NT2/D1 (cell line): ENCODE data around the gene ATP5PD.

Source experiments
- SUZ12 ChIP-seq: IDR thresholded peaks from 2 replicates; pipeline ENCODE4 v1.6.1; 2011; ENCODE audit not compliant: insufficient read length, insufficient read depth; ENCODE audit errors: extremely low read depth
- ZNF274 ChIP-seq: IDR thresholded peaks from 2 replicates; pipeline ENCODE4 v1.6.1; 2011; ENCODE audit warnings: mild to moderate bottlenecking, low read depth, low read length

DNA sequence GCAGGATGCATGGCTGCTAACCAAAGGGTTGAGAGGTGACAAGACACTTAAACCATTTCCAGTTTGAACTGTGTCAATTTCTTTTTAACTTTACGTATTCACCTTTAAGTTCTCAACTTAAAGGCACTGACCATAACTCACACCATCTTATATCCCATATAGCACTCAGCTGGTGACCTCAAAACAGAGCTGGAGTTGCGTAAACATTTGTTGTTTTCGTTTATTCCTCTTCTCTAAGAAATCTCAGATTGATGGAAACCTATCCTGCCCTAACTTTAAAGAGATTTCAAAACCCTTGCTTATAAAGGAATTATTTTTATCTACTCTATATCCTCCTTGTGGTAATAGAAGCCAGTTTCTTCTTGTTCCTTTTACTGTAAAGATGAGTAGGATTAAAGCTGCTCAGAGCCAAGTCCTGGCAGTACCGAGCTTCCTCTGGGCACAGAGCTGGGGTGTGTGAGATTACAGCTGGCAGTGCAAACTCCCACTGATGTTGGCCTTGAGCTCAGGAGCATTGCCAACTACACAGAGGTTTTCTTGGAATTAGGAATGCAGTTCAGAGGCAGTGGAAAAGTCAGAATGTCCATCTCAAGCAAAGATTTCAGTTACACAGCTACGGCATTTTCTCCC, 1.6 kb upstream of the ATP5PD start:
- TF ChIP-seq ZNF274: no peak
- no peak for TF ChIP-seq SUZ12
